Thyroid gland (tissue), 4 donors: ENCODE results near the gene ADH1B.

Source experiments
- CTCF ChIP-seq, 6 experiments: fragments of 200-600 bp in 3 of 6; fragments of 450-650 bp in 3 of 6; sonication (generic) in 3 of 6; IDR thresholded peaks; one replicate each; pipeline ENCODE4 v1.5.1; 2016 to 2019; ENCODE audit warnings: antibody characterized with exemption in 6 of 6, mild to moderate bottlenecking in 2 of 6, inconsistent platforms in 1 of 6, moderate library complexity in 1 of 6
- POLR2A ChIP-seq, 2 donors: fragments of 450-650 bp; IDR thresholded peaks; one replicate each; pipeline ENCODE4 v1.6.1; 2017; ENCODE audit warnings: antibody characterized with exemption in 2 of 2, mild to moderate bottlenecking in 2 of 2, moderate library complexity in 1 of 2

DNA sequence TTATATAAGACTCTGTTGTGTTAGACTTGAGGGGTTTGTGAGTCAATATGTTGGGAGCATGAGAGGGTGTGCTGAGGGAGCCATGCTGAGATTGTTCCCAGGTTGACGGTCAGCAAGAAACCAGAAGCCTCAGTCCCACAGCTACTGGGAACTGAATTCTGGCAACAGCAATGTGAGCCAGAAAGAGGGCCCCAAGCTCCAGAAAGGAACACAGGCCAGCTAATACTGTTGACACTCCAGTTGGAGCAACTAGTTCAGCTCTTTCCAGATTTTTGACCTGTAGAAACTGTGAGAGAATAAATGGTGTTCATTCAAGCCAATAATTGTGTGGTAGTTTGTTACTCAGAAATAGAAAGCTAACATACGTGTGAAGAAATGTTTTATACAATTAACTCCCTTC is 47.5 kb downstream of the ADH1B start:
- TF ChIP-seq CTCF (IDR thresholded peaks at IDR 0.05), result no peak
- no peak for TF ChIP-seq POLR2A (IDR thresholded peaks at IDR 0.05)
